ENCODE measurements around the gene AHCTF1.
"Not testable (repeated sequence)": the region's sequence is repeated elsewhere in the genome, so short reads cannot be mapped to it uniquely, and the experiment has no call there.

The AHCTF1 gene

GRCh38 chr1:246820666-246821065, 111.1 kb downstream of the AHCTF1 start:
- Histone ChIP-seq H3K36me3 (ENCODE audit: low read depth) (no peaks in the 10 kb centered on the region), H3K4me1 (ENCODE audit: insufficient read depth, poor library complexity, severe bottlenecking) (no peaks in the 10 kb centered on the region), H3K27me3 (ENCODE audit: insufficient read depth, poor library complexity, severe bottlenecking) (no peaks in the 10 kb centered on the region), H3K4me3 (ENCODE audit: severe bottlenecking) (no peak overlapping the region), H3K27ac (ENCODE audit: poor library complexity, severe bottlenecking) (no peak overlapping the region), H3K9me3 (ENCODE audit: severe bottlenecking) (no peaks in the 10 kb centered on the region)
- no peak for DNase-seq (ENCODE audit: low spot score)
- no peak for TF ChIP-seq CTCF (IDR thresholded peaks at IDR 0.05; ENCODE audit: poor library complexity, severe bottlenecking)
- ATAC-seq (ENCODE audit: low read depth) = no peak

- H3K27ac ChIP-seq (ENCODE audit: poor library complexity, severe bottlenecking); H3K36me3 ChIP-seq (ENCODE audit: low read depth); ATAC-seq (ENCODE audit: low read depth); H3K9me3 ChIP-seq (ENCODE audit: severe bottlenecking); DNase-seq (ENCODE audit: low spot score); H3K4me3 ChIP-seq (ENCODE audit: severe bottlenecking); H3K4me1 ChIP-seq (ENCODE audit: insufficient read depth, poor library complexity, severe bottlenecking); H3K27me3 ChIP-seq (ENCODE audit: insufficient read depth, poor library complexity, severe bottlenecking): not testable (repeated sequence)
These were observed 114.0 kb downstream of the AHCTF1 start for GRCh38 chr1:246817778-246818177.

GRCh38 chr1:246815693-246816270, 116.0 kb downstream of the AHCTF1 start:
- H3K4me3 ChIP-seq (ENCODE audit: severe bottlenecking) = no peak overlapping the region
- no peak for TF ChIP-seq CTCF (IDR thresholded peaks at IDR 0.05; ENCODE audit: poor library complexity, severe bottlenecking)
- no peaks in the 10 kb centered on the region for H3K4me1 ChIP-seq (ENCODE audit: insufficient read depth, poor library complexity, severe bottlenecking)
- no peaks in the 10 kb centered on the region for H3K27me3 ChIP-seq (ENCODE audit: insufficient read depth, poor library complexity, severe bottlenecking)
- no peak overlapping the region for H3K27ac ChIP-seq (ENCODE audit: poor library complexity, severe bottlenecking)
- no peaks in the 10 kb centered on the region for H3K9me3 ChIP-seq (ENCODE audit: severe bottlenecking)
- H3K36me3 ChIP-seq (ENCODE audit: low read depth) = no peaks in the 10 kb centered on the region
- no peak for DNase-seq (ENCODE audit: low spot score)
- ATAC-seq (ENCODE audit: low read depth) = no peak

- ATAC-seq (ENCODE audit: low read depth) = no peak
- Histone ChIP-seq H3K9me3 (ENCODE audit: severe bottlenecking) (no peaks in the 10 kb centered on the region), H3K27ac (ENCODE audit: poor library complexity, severe bottlenecking) (no peak overlapping the region), H3K36me3 (ENCODE audit: low read depth) (no peaks in the 10 kb centered on the region), H3K4me3 (ENCODE audit: severe bottlenecking) (no peak overlapping the region), H3K27me3 (ENCODE audit: insufficient read depth, poor library complexity, severe bottlenecking) (no peaks in the 10 kb centered on the region), H3K4me1 (ENCODE audit: insufficient read depth, poor library complexity, severe bottlenecking) (no peaks in the 10 kb centered on the region)
- TF ChIP-seq CTCF (IDR thresholded peaks at IDR 0.05; ENCODE audit: poor library complexity, severe bottlenecking) = no peak
- DNase-seq (ENCODE audit: low spot score) = no peak
These were observed 116.9 kb downstream of the AHCTF1 start for GRCh38 chr1:246814890-246815289.

GRCh38 chr1:246813325-246813724, 118.4 kb downstream of the AHCTF1 start:
- not testable (repeated sequence) for H3K4me1 ChIP-seq (ENCODE audit: insufficient read depth, poor library complexity, severe bottlenecking); DNase-seq (ENCODE audit: low spot score); H3K4me3 ChIP-seq (ENCODE audit: severe bottlenecking); H3K36me3 ChIP-seq (ENCODE audit: low read depth); H3K27ac ChIP-seq (ENCODE audit: poor library complexity, severe bottlenecking); H3K27me3 ChIP-seq (ENCODE audit: insufficient read depth, poor library complexity, severe bottlenecking); ATAC-seq (ENCODE audit: low read depth); H3K9me3 ChIP-seq (ENCODE audit: severe bottlenecking)

- Histone ChIP-seq H3K27me3 (ENCODE audit: insufficient read depth, poor library complexity, severe bottlenecking) (no peaks in the 10 kb centered on the region), H3K4me3 (ENCODE audit: severe bottlenecking) (no peak overlapping the region), H3K4me1 (ENCODE audit: insufficient read depth, poor library complexity, severe bottlenecking) (no peaks in the 10 kb centered on the region), H3K9me3 (ENCODE audit: severe bottlenecking) (no peaks in the 10 kb centered on the region), H3K36me3 (ENCODE audit: low read depth) (no peaks in the 10 kb centered on the region), H3K27ac (ENCODE audit: poor library complexity, severe bottlenecking) (no peak overlapping the region)
- no peak for TF ChIP-seq CTCF (IDR thresholded peaks at IDR 0.05; ENCODE audit: poor library complexity, severe bottlenecking)
- DNase-seq (ENCODE audit: low spot score) (no peak), ATAC-seq (ENCODE audit: low read depth) (no peak)
These were observed 119.8 kb downstream of the AHCTF1 start for GRCh38 chr1:246811985-246812384.
